ENCODE measurements around the gene SRSF2. TPM values are rescaled to one million over a fixed set of nuclear protein-coding genes. Genes with fewer than 3 reads are reported as not detected.

The SRSF2 gene
- total and polyA plus RNA-seq, 4 donors: 136 to 251 (median 193) TPM

DNA sequence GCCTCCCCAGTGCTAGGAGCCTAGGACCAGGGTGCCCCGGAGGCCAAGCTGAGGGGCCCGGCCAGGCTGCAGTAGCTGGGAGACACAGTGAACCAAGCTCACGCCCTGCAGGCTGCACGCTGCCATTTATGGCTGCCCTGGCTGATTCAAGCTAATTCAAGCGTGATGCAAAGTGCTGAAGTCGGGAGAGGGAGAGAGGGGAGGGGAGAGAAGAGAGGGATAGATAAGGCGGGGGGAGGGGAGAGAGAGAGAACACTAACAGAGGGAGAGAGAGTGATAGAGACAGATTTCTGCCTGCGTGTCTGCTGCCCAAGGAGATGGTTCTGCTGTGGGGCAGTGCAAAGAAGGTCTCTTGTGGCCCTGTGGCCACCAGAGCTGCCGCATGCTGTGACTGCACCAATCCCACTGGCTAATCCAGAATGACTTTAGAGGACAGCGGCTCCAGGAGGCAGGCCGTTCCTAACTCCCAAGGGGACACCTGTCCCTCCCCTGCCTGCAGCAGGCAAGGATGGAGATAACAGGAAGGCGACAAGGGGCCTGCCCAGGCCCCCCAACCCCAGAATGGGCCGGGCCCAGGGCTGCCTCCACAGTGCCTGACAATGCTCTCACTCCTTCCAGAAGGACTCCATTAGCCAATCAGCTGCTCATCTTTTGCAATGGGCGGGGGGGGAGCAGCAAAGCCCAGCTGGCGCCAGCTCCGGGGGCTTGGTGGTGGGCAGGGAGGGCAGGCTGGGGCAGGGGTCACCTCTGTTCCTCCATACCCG, 39.2 kb downstream of the SRSF2 start:
- Histone ChIP-seq H3K4me3 (no peak overlapping the region), H3K9ac (ENCODE audit: insufficient read depth in 1 of 2, low read length in 2 of 2) (no peak overlapping the region), H3K27ac (ENCODE audit: low read depth in 1 of 2, low read length in 1 of 2) (peak overlapping the region; percentile 78 to 92), H3K9me3 (ENCODE audit: control insufficient read depth in 4 of 4, insufficient read depth in 3 of 4, low read length in 3 of 4) (peaks cover 0 to 2% (median 0%) of the 10 kb centered on the region in 4 donors), H3K4me1 (ENCODE audit: control insufficient read depth in 5 of 5, insufficient read depth in 5 of 5, low read length in 5 of 5) (peaks cover 18 to 46% (median 31%) of the 10 kb centered on the region in 5 donors), H3K27me3 (ENCODE audit: control insufficient read depth in 3 of 3, insufficient read depth in 3 of 3, low read length in 2 of 3) (no peaks in the 10 kb centered on the region), H3K36me3 (ENCODE audit: control insufficient read depth in 4 of 4, insufficient read depth in 4 of 4, low read length in 4 of 4) (peaks cover 0 to 5% (median 0%) of the 10 kb centered on the region in 4 donors)
- DNase-seq (peak; percentile 51 to 88 (median 83)), ATAC-seq (ENCODE audit: insufficient read depth, low FRiP score) (no peak)
- 70 to 80% methylated on average over 17 of the region's 17 CpGs for WGBS, 2 donors
- no peak for TF ChIP-seq CTCF (IDR thresholded peaks at IDR 0.05; ENCODE audit: control extremely low read depth, extremely low read depth)

DNA sequence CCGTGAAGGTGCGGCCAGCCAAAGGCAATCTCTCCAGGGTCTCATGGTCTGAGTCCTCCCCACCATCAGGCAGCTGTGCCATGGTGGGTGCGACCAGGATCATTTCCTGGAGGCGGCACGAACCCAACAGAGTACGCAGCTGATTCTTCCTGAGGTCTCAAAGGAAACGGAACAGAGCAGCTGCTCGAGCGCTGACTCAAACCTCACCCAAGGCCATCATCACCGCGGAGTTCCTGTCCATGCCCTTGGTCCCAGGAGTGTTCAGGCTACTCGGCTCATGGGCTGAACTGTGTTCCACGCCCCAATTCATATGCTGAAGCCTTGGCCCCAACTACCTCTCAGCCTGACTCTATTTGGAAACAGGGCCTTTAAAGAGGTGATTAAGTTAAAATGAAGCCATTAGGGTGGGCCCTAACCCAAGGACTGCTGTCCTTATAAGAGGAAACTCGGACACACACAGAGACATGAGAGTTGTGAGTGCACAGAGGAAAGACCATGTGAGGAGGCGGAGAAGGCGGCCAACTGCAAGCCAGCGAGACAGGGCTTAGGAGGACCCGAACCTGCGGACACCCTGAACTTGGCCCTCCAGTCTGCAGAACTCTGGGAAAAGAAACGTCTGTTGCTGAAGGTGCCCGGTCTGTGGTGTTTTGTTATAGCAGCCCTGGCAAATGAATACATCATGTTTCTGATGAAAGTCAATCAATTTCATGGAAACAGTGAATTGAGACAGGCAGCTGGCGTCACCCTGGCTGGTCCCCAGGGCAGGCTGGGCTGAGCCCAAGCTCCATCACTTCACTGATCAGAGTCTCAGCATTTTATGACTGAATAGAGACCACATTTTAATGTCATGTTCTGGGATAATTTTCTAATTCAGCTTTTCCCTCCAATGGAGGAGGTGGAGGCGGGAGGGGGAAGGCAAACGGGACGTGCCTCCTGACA, 40.1 kb downstream of the SRSF2 start:
- H3K27ac ChIP-seq (ENCODE audit: low read depth in 1 of 2, low read length in 1 of 2): peak overlapping the region; percentile 78 to 92
- WGBS, 2 donors: 73 to 77% methylated on average over 25 of the region's 25 CpGs
- H3K4me3 ChIP-seq: no peak overlapping the region
- no peaks in the 10 kb centered on the region for H3K27me3 ChIP-seq (ENCODE audit: control insufficient read depth in 3 of 3, insufficient read depth in 3 of 3, low read length in 2 of 3)
- H3K9ac ChIP-seq (ENCODE audit: insufficient read depth in 1 of 2, low read length in 2 of 2): no peak overlapping the region
- ATAC-seq (ENCODE audit: insufficient read depth, low FRiP score) (no peak), DNase-seq (peak in 1 of 3 donors; percentile 54)
- H3K9me3 ChIP-seq (ENCODE audit: control insufficient read depth in 4 of 4, insufficient read depth in 3 of 4, low read length in 3 of 4): peaks cover 0 to 2% (median 0%) of the 10 kb centered on the region in 4 donors
- H3K4me1 ChIP-seq (ENCODE audit: control insufficient read depth in 5 of 5, insufficient read depth in 5 of 5, low read length in 5 of 5): peaks cover 18 to 45% (median 30%) of the 10 kb centered on the region in 5 donors
- TF ChIP-seq CTCF (IDR thresholded peaks at IDR 0.05; ENCODE audit: control extremely low read depth, extremely low read depth): no peak
- H3K36me3 ChIP-seq (ENCODE audit: control insufficient read depth in 4 of 4, insufficient read depth in 4 of 4, low read length in 4 of 4): peaks cover 0 to 5% (median under 1%) of the 10 kb centered on the region in 4 donors

GRCh38 chr17:76695059-76695831, 41.9 kb downstream of the SRSF2 start:
- no peak overlapping the region for H3K4me3 ChIP-seq
- H3K36me3 ChIP-seq (ENCODE audit: control insufficient read depth in 4 of 4, insufficient read depth in 4 of 4, low read length in 4 of 4): peaks cover 0 to 5% (median 2%) of the 10 kb centered on the region in 4 donors
- peaks cover 0 to 2% (median 0%) of the 10 kb centered on the region in 4 donors for H3K9me3 ChIP-seq (ENCODE audit: control insufficient read depth in 4 of 4, insufficient read depth in 3 of 4, low read length in 3 of 4)
- TF ChIP-seq CTCF (IDR thresholded peaks at IDR 0.05; ENCODE audit: control extremely low read depth, extremely low read depth): no peak
- no peak for DNase-seq
- no peaks in the 10 kb centered on the region for H3K27me3 ChIP-seq (ENCODE audit: control insufficient read depth in 3 of 3, insufficient read depth in 3 of 3, low read length in 2 of 3)
- no peak overlapping the region for H3K9ac ChIP-seq (ENCODE audit: insufficient read depth in 1 of 2, low read length in 2 of 2)
- ATAC-seq (ENCODE audit: insufficient read depth, low FRiP score): no peak
- 76 to 79% methylated on average over 16 of the region's 16 CpGs for WGBS, 2 donors
- peak overlapping the region in 1 of 2 donors; percentile 62 for H3K27ac ChIP-seq (ENCODE audit: low read depth in 1 of 2, low read length in 1 of 2)
- peaks cover 9 to 38% (median 27%) of the 10 kb centered on the region in 5 donors for H3K4me1 ChIP-seq (ENCODE audit: control insufficient read depth in 5 of 5, insufficient read depth in 5 of 5, low read length in 5 of 5)

Data from lung (tissue), 12 donors.